Retinal pigment epithelial cell (primary cell): ENCODE data around the gene LEF1.

Experiments
- DNase-seq: peaks from one replicate; pipeline ENCODE4 v3.0.0-alpha.2; 2010; ENCODE audit warnings: low read depth
- H3K4me3 ChIP-seq: 2 replicates; pipeline ENCODE4 v1.5.1; 2011; ENCODE audit warnings: mild to moderate bottlenecking, low read length, control low read depth, moderate library complexity
- TF ChIP-seq, protein P1 (sequence below): conservative IDR thresholded peaks from 2 replicates; pipeline ENCODE4 v1.5.1; 2011; ENCODE audit warnings: low read depth, low read length, control low read depth, inconsistent platforms

Gene LEF1

GRCh38 chr4:108171339-108172230 is 2.9 kb upstream of the LEF1 start:
- H3K4me3 ChIP-seq, result no peak overlapping the region
- DNase-seq, result no peak
- TF ChIP-seq, protein P1, sequence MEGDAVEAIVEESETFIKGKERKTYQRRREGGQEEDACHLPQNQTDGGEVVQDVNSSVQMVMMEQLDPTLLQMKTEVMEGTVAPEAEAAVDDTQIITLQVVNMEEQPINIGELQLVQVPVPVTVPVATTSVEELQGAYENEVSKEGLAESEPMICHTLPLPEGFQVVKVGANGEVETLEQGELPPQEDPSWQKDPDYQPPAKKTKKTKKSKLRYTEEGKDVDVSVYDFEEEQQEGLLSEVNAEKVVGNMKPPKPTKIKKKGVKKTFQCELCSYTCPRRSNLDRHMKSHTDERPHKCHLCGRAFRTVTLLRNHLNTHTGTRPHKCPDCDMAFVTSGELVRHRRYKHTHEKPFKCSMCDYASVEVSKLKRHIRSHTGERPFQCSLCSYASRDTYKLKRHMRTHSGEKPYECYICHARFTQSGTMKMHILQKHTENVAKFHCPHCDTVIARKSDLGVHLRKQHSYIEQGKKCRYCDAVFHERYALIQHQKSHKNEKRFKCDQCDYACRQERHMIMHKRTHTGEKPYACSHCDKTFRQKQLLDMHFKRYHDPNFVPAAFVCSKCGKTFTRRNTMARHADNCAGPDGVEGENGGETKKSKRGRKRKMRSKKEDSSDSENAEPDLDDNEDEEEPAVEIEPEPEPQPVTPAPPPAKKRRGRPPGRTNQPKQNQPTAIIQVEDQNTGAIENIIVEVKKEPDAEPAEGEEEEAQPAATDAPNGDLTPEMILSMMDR, result no peak

- TF ChIP-seq, protein P1, result no peak
- DNase-seq, result no peak
Measured at GRCh38 chr4:108170631-108171338, 2.1 kb upstream of the LEF1 start.

DNA sequence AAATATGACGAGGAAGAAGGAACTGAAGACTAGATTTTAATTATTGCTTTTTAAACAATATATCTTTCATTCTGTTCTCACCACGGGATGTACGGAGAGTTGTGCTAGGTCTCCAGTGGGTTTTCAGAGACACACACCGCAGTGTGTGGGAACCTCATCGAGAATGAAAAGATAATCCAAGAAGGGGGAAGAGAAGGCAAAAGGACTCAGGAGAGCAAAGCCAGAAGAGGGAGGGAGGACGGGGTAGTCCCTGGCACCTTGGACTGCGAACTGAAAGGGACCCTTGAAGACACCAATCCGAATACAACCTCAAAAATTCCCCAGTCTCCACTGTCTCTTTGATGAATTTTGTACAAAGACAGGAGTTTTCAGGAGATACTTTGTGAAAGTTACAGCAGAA is 932 bp upstream of the LEF1 start:
- H3K4me3 ChIP-seq, result no peak overlapping the region
- TF ChIP-seq, protein P1, result no peak
- no peak for DNase-seq

More at GRCh38 chr4:108170631-108171338, 2.1 kb upstream of the LEF1 start:
- no peak overlapping the region for H3K4me3 ChIP-seq

- peak overlapping the region; percentile 59 for H3K4me3 ChIP-seq
- TF ChIP-seq, protein P1, result no peak
- DNase-seq, result no peak
Measured at GRCh38 chr4:108168160-108168670, 517 bp downstream of the LEF1 start.

DNA sequence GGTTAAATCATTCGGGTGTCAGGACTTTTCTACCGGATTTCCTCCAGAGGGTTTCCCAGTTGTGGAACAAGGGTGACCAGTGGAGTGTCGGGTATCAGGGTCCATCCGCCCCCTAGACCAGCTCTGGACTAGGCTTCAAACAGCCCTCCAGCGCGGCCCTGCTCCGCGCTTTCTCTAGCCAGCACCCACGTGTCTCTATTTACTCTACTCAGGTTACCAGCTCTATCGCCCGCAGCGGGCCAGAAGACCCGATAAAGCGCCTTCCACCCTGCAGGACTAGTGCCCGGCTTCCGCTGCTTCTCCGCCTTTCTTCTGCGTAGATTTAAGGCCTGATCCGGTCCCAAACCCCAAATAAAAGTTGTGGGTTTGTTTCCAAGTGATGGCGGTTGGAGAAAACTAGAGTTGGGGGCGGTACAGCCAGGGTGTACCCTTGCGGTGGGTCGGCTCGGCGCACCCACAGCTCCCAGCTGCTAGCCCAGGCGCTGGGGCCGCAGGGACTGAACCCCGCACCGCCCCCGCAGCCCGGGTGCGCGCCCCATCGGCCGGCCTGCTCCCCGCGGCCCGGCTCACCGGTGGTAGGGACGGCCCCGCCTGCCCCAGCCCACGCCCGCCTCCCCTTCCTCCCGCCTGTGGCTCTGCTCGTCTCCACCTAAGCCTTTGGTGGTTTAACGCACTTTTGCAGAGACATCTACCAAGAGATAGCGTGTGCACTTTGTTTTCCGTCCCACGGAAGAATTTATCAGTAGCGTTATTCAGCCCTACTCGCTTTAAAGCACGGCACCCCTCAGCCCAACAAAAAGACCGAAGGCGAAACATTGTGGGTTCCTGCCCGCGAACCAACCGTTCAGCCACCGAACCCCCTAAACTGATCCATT is 2.1 kb downstream of the LEF1 start:
- peak overlapping the region; percentile 51 for H3K4me3 ChIP-seq
- DNase-seq, result no peak
- TF ChIP-seq, protein P1, result no peak

- no peak for DNase-seq
- H3K4me3 ChIP-seq, result no peak overlapping the region
- TF ChIP-seq, protein P1, result no peak
Measured at GRCh38 chr4:108166038-108166437, 2.7 kb downstream of the LEF1 start.
